HCT116 (cell line): ENCODE results near the gene RNF7. TPM values are rescaled to one million over a fixed set of nuclear protein-coding genes. Genes with fewer than 3 reads are reported as not detected.

Experiments used
- ATAC-seq: fragments of 200-7000 bp; cut with Tn5 transposase; 2 replicates; pipeline ENCODE4 v1.9.1; 2020; ENCODE audit warnings: mild to moderate bottlenecking, moderate library complexity
- BruUV-seq: library from RNA; stranded (reverse); fragments of 400-500 nt; replicated peaks from 2 replicates; lab custom pipeline; 2021; lab: Mats Ljungman, UMichigan
- CTCF ChIA-PET: fragments of 300-600 bp; sonication (Branson Sonifier 250); formaldehyde crosslinking; loops from one replicate; lab custom pipeline; 2021; ENCODE audit warnings: antibody characterized with exemption; lab: Charles Lee
- POLR2A ChIA-PET: fragments of 300-600, 350-600 bp; sonication (Branson Sonifier 250); formaldehyde crosslinking; loops from one replicate; lab custom pipeline; 2021; ENCODE audit warnings: antibody characterized with exemption; lab: Charles Lee
- RAD21 ChIA-PET, 2 experiments: fragments of 300-600 bp; sonication (Branson Sonifier 250); formaldehyde crosslinking; loops; one replicate each; lab custom pipeline; 2023; ENCODE audit warnings: low total read pairs in 2 of 2; ENCODE audit not compliant: uncharacterized antibody in 2 of 2, unreplicated experiment in 2 of 2, low non-redundant PET in 1 of 2; lab: Charles Lee
- DNase-seq: peaks from one replicate; pipeline ENCODE4 v3.0.0-alpha.2; 2010; ENCODE audit warnings: low read depth, low spot score
- H2AFZ ChIP-seq: fragments of 200-600 bp; shearing (Covaris generic), sonication (generic); 2 replicates; pipeline ENCODE4 v1.6.1; 2017; ENCODE audit warnings: low read depth, mixed run types, mixed read lengths, antibody characterized with exemption, low read length; ENCODE audit not compliant: poor library complexity, severe bottlenecking
- H3K27ac ChIP-seq: 2 replicates; pipeline ENCODE4 v1.5.1; 2012; ENCODE audit warnings: low read depth, low read length
- H3K27me3 ChIP-seq: fragments of 200-600 bp; sonication (generic); 2 replicates; pipeline ENCODE4 v1.6.1; 2016; ENCODE audit warnings: mixed run types, low read length, mixed read lengths; ENCODE audit not compliant: insufficient read depth
- H3K36me3 ChIP-seq, 2 experiments: fragments of 200-500 bp in 1 of 2; fragments of 200-600 bp in 1 of 2; sonication (Bioruptor generic) in 1 of 2; sonication (generic) in 1 of 2; 2 replicates each; pipeline versions ENCODE4 v1.5.1 to v1.6.1; 2014 to 2016; ENCODE audit warnings: low read length in 2 of 2, inconsistent platforms in 1 of 2, mixed read lengths in 1 of 2, mixed run types in 1 of 2; ENCODE audit not compliant: insufficient read depth in 2 of 2, control insufficient read depth in 1 of 2
- H3K4me1 ChIP-seq, 2 experiments: fragments of 200-600 bp in 1 of 2; sonication (generic) in 1 of 2; 2 replicates each; pipeline versions ENCODE4 v1.5.1 to v1.6.1; 2012 to 2017; ENCODE audit warnings: low read length in 2 of 2, inconsistent platforms in 1 of 2, mild to moderate bottlenecking in 1 of 2, mixed read lengths in 1 of 2, mixed run types in 1 of 2, moderate library complexity in 1 of 2; ENCODE audit not compliant: insufficient read depth in 2 of 2, control insufficient read depth in 1 of 2
- H3K4me2 ChIP-seq: fragments of 200-600 bp; sonication (generic); 2 replicates; pipeline ENCODE4 v1.6.1; 2017; ENCODE audit warnings: mixed run types, low read length, mixed read lengths
- H3K4me3 ChIP-seq, 2 experiments: fragments of 200-600 bp in 1 of 2; sonication (generic) in 1 of 2; replicated peaks in 1 of 2; 2 replicates each; pipeline ENCODE4 v1.5.1; 2011 to 2016; ENCODE audit warnings: low read length in 2 of 2, control low read depth in 1 of 2, low read depth in 1 of 2, mild to moderate bottlenecking in 1 of 2, mixed read lengths in 1 of 2, mixed run types in 1 of 2
- H3K79me2 ChIP-seq: fragments of 200-600 bp; sonication (generic); 2 replicates; pipeline ENCODE4 v1.6.1; 2017; ENCODE audit warnings: mild to moderate bottlenecking, mixed run types, low read length, moderate library complexity, mixed read lengths; ENCODE audit not compliant: insufficient read depth
- H3K9ac ChIP-seq: fragments of 200-600 bp; sonication (generic); 2 replicates; pipeline ENCODE4 v1.6.1; 2016; ENCODE audit warnings: low read length, mixed read lengths
- H3K9me2 ChIP-seq: fragments of 200-600 bp; sonication (generic), shearing (Covaris generic); 2 replicates; pipeline ENCODE4 v1.6.1; 2017; ENCODE audit warnings: mixed run types, mild to moderate bottlenecking, moderate library complexity; ENCODE audit not compliant: insufficient read depth
- H3K9me3 ChIP-seq, 2 experiments: fragments of 200-500 bp in 1 of 2; fragments of 200-600 bp in 1 of 2; sonication (Bioruptor generic) in 1 of 2; sonication (generic) in 1 of 2; 2 replicates each; pipeline ENCODE4 v1.6.1; 2014 to 2017; ENCODE audit warnings: low read length in 2 of 2, mixed read lengths in 2 of 2, inconsistent platforms in 1 of 2, low read depth in 1 of 2, mild to moderate bottlenecking in 1 of 2, mixed run types in 1 of 2, moderate library complexity in 1 of 2; ENCODE audit not compliant: control insufficient read depth in 1 of 2, insufficient read depth in 1 of 2
- H4K20me1 ChIP-seq: fragments of 200-600 bp; sonication (generic), shearing (Covaris generic); 2 replicates; pipeline ENCODE4 v1.6.1; 2017; ENCODE audit warnings: mixed run types, mild to moderate bottlenecking, moderate library complexity; ENCODE audit not compliant: insufficient read depth
- CEBPB ChIP-seq: IDR thresholded peaks from 2 replicates; pipeline ENCODE4 v1.6.1; 2012; ENCODE audit warnings: low read depth
- EZH2 ChIP-seq: fragments of 200-600 bp; sonication (generic); IDR thresholded peaks from 2 replicates; pipeline ENCODE4 v1.6.1; 2017; ENCODE audit warnings: antibody characterized with exemption, mixed run types
- POLR2A ChIP-seq: IDR thresholded peaks from 2 replicates; pipeline ENCODE4 v1.7.0; 2011; ENCODE audit warnings: borderline replicate concordance; ENCODE audit not compliant: insufficient read depth, insufficient read length; ENCODE audit errors: extremely low read depth
- RAD21 ChIP-seq: IDR thresholded peaks from 2 replicates; pipeline ENCODE4 v1.6.1; 2012; ENCODE audit warnings: low read depth, mild to moderate bottlenecking
- REST ChIP-seq: IDR thresholded peaks from 2 replicates; pipeline ENCODE4 v1.6.1; 2012; ENCODE audit warnings: low read depth
- TCF7L2 ChIP-seq: IDR thresholded peaks from 2 replicates; pipeline ENCODE4 v1.7.0; 2011; ENCODE audit warnings: borderline replicate concordance, inconsistent platforms; ENCODE audit not compliant: insufficient read depth, insufficient read length; ENCODE audit errors: extremely low read depth
- YY1 ChIP-seq: IDR thresholded peaks from 2 replicates; pipeline ENCODE4 v1.6.1; 2011; ENCODE audit warnings: low read length, low read depth, moderate library complexity, mild to moderate bottlenecking; ENCODE audit not compliant: insufficient replicate concordance; ENCODE audit errors: extremely low read depth
- intact Hi-C: fragments of 100-400 bp; cut with micrococcal nuclease; formaldehyde crosslinking; loops from 2 replicates; pipeline ENCODE4 v1.10.0; 2022
- total RNA-seq: library from RNA; stranded (reverse); gene quantifications from one replicate; pipeline ENCODE4 v1.2.1, GENCODE V29; 2021; ENCODE audit not compliant: unreplicated experiment

Gene RNF7
- total RNA-seq, 1 experiment from 2014 or later, result 82.3 TPM

GRCh38 chr3:141725036-141725435, 13.1 kb upstream of the RNF7 start:
- DNase-seq (no peak), ATAC-seq (no peak)
- Histone ChIP-seq H4K20me1 (no peaks in the 10 kb centered on the region), H3K79me2 (no peaks in the 10 kb centered on the region), H3K4me2 (no peak overlapping the region), H3K9me2 (no peaks in the 10 kb centered on the region), H3K27me3 (no peaks in the 10 kb centered on the region), H3K4me1 (no peaks in the 10 kb centered on the region), H3K36me3 (no peaks in the 10 kb centered on the region), H3K4me3 (no peak overlapping the region), H3K9ac (no peak overlapping the region), H2AFZ (no peak overlapping the region), H3K9me3 (no peaks in the 10 kb centered on the region), H3K27ac (no peak overlapping the region)
- POLR2A ChIA-PET, result no interaction called here
- no TSS peak for BruUV-seq
- TF ChIP-seq EZH2 (no peak), CEBPB (no peak), TCF7L2 (no peak)
- RAD21 ChIA-PET, result no interaction called here
- intact Hi-C loops, result no loop called here
- CTCF ChIA-PET, result interaction anchor here (1.6 kb wide), 1 partner anchor 13 kb away, joined by 3 read pairs; the partner anchor contains the start of gene RNF7

- Histone ChIP-seq H3K79me2 (no peaks in the 10 kb centered on the region), H3K9ac (no peak overlapping the region), H3K27me3 (no peaks in the 10 kb centered on the region), H3K4me3 (no peak overlapping the region), H3K4me2 (no peak overlapping the region), H3K9me2 (no peaks in the 10 kb centered on the region), H3K9me3 (no peaks in the 10 kb centered on the region), H3K27ac (no peak overlapping the region), H3K36me3 (no peaks in the 10 kb centered on the region), H4K20me1 (no peaks in the 10 kb centered on the region), H2AFZ (no peak overlapping the region), H3K4me1 (no peaks in the 10 kb centered on the region)
- intact Hi-C loops, result no loop called here
- POLR2A ChIA-PET, result no interaction called here
- ATAC-seq, result no peak
- CTCF ChIA-PET, result no interaction called here
- TF ChIP-seq YY1 (no peak), REST (no peak), RAD21 (no peak), POLR2A (no peak)
- BruUV-seq, result no TSS peak
- DNase-seq, result no peak
- RAD21 ChIA-PET, result no interaction called here
Observed at GRCh38 chr3:141726483-141726882, 11.6 kb upstream of the RNF7 start.
